GM18858 (cell line): ENCODE measurements around the gene USP32.
"Not testable (repeated sequence)": the region's sequence is repeated elsewhere in the genome, so short reads cannot be mapped to it uniquely, and the experiment has no call there.

Experiments
- ATAC-seq: cut with Tn5 transposase; IDR thresholded peaks from one replicate; pipeline ENCODE4 v1.9.1; 2021; ENCODE audit not compliant: unreplicated experiment

The USP32 gene

GRCh38 chr17:60333628-60334031 lies 58.3 kb downstream of the USP32 start:
- no peak for ATAC-seq

GRCh38 chr17:60333072-60333471 lies 58.9 kb downstream of the USP32 start:
- not testable (repeated sequence) for ATAC-seq

- no peak for ATAC-seq
Measured at GRCh38 chr17:60332574-60332973, 59.4 kb downstream of the USP32 start.

- no peak for ATAC-seq
Measured at GRCh38 chr17:60330731-60331130, 61.2 kb downstream of the USP32 start.

DNA sequence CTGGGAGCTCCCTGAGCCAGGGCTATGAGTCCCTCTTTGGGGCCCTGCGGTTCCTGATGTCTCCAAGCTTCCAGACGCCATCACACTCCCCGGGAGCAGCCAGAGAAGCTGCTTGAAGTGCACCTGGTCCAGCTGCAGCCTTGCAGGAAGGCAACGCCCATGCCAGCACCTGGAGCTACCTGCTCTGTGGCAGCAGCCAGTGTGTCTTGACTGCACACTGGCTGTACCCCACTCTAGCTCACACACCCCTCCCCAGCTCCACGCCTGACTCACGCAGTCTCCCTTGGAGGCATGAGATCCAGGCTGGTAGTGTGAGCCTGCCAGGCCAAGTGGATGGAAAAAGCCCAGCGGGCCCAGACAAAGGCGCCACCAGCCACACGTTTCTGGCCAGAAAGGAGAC lies 63.3 kb downstream of the USP32 start:
- ATAC-seq: no peak

- ATAC-seq: no peak
Measured at GRCh38 chr17:60327901-60328273, 64.0 kb downstream of the USP32 start.

DNA sequence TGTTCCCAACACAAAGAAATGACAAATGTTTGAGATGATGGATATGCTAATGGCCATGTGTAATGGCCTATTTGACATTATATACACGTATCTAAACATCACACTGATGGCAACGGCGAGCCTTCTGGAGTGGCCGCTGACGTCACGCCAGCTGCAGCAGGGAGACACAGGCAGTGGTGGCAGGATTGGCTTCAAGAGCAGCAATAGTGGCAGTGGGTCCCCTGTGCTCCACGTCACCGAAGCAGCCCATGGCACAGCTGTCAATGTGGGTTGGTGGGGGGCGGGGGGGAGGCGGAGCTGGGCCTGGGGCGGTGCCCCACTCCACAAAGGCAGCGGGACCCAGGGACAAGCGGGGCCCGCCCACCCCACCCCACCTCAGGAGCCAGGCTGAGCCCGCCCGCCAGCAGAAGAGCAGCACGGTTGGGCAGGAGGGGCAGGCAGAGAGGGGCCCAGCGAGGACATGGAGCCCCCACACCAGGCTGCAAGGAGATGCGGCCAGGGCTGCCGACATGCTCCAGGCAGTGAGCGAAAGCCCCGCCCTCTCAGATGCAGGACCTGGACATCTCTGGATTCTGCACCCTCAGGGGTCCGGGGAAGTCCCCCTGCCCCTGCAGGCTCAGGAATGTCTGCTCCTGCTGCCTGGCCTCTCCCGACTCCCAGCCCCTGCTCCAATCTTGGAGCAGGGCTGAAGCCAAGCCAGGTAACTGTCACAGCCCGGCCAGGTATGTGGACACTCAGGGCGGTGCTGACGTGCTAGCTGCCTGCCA lies 64.6 kb downstream of the USP32 start:
- no peak for ATAC-seq

DNA sequence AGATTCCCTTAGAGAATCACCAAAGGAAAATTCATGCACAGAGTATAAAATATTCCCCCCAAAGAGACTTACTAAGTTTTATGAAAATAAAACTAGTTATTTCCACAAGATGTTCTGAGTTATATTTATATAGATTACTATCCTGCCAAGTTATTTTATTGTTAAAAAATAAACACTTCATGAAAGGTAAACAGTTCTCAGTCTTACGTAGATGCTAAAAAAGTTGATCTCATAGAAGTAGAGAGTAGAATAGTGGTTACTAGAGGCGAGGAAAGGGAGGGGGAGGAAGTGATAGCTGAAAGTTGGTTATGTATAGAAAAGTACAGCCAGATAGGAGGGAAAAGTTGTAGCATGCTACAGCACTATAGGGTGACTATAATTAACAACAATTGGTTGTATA lies 65.2 kb downstream of the USP32 start:
- no peak for ATAC-seq

DNA sequence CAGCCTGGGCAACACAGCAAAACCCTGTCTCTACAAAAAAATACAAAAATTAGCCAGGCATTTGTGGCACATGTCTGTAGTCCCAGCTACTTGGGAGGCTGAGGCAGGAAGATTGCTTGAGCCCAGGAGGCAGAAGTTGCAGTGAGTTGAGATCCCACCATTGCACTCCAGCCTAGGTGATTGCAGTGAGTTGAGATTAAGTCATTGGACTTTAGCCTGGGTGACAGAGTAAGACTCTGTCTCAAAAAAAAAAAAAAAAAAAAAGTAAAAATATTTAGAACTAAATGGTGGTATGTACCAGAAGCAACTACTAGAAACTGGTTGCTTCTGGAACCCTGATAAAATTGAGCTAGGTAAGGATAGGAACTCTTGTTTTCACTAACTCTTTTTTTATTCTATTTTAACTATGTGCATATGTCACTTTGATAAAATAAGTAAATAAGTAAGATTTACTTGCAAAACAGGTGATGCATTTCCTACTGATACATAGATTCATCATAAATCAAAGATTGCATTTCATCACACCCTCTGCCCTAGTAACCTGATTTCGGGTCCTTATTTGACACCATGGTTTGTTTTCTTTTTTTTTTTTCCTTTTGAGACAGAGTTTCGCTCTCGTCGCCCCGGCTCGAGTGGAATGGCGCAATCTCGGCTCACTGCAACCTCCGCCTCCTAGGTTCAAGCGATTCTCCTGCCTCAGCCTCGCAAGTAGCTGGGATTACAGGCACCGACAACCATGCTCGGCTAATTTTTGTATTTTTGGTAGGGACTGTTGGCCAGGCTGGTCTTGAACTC lies 66.0 kb downstream of the USP32 start:
- no peak for ATAC-seq

- no peak for ATAC-seq
Measured at GRCh38 chr17:60323754-60324153, 68.2 kb downstream of the USP32 start.

- ATAC-seq: no peak
Measured at GRCh38 chr17:60322056-60322387, 69.9 kb downstream of the USP32 start.

DNA sequence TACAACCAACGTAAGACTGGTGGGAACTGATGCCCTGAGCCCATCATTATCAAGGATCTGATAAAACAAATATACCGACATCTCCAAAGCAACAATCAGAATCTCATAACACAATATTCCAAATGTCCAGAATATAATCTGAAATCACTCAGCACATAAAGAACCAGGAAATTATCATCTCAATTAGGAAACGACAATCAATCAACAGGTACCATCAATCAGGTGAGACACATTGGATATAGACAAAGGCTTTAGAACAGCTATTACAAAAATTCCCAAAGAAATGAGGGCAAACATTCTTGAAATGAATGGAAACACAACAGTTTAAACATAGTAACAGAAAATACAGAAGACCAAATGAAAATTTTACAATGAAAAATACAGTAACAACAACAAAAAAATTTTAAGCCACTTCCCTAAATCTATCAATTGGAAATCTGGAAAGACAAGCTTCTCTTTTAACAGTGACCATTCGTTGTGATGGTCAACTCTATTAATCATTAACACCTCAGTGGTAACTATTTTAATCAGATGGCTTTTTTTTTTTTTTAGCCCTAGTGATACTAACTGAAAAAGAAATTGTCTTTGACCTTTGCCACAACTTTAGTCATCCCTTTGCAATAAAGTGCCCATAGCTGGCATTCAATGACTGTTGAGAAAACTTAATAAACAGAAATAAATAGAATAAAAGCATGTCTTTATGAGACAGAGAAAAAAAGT lies 70.4 kb downstream of the USP32 start:
- ATAC-seq: no peak

GRCh38 chr17:60318830-60319229 lies 73.1 kb downstream of the USP32 start:
- no peak for ATAC-seq

DNA sequence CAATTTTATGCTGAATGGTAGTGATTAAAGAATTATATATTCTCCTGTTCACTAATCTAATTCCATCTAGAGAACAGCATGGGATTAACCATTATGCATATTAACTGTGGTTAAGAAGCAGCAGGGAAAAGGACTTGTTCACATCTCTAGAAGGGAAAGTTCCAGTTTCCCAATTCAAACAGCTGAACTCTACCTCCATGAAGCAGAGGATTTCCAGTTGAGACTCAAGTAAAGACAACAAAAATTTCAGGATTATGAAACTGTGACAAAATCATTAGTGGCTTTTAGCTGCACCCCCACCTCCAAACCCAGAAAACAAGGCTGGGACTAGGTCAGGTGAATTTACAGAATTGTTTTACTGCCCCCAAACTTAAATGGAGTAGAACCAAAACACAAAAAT lies 73.6 kb downstream of the USP32 start:
- no peak for ATAC-seq

DNA sequence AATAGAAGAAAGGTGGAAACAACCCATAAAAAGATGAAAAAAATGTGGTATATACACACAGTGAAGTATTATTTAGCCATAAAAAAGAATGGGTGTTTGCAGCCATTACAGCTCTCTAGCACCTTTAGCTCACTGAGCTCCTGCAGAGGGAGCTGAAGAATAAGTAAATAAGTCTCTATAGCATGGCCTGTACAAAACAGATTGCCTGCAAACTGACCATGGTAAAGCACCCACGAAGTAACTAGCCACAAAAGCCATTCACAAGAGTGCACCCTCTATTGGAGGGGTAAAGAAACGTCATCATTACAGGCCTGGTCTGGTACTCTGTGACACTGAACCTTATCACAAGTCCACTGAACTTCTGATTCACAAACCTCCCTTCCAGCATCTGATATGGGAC lies 76.3 kb downstream of the USP32 start:
- no peak for ATAC-seq

DNA sequence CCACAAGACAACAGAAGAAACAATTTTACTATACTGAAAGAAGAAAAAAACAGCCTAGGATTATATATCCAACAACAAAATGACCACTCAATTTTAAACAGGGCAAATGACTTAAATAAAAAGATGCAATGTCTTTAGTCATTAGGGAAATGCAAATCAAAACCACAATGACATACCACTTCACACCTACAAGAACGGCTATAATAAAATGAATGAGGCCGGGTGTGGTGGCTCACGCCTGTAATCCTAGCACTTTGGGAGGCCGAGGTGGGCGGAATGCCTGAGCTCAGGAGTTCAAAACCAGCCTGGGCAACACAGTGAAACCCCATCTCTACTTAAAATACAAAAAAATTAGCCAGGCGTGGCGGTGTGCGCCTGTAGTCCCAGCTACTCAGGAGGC lies 77.0 kb downstream of the USP32 start:
- peak; percentile 38 for ATAC-seq

DNA sequence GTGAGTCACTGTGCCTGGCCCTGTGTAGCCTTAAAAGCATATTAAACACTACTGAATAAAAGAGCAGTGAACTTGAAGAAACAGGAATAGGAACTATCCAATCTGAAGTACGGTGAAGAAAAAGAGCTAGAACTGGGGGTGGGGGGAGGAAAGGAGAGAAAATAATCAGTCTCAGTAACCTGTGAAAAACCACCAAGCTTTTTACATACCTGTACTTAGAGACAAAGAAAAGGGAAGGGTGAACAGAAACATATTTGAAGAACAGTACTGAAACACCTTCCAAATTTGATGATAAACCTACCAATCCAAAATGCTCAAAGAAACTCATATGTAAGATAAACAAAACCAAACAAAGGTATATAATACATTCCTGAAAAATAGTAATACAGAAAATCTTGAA lies 77.5 kb downstream of the USP32 start:
- ATAC-seq: peak; percentile 56

DNA sequence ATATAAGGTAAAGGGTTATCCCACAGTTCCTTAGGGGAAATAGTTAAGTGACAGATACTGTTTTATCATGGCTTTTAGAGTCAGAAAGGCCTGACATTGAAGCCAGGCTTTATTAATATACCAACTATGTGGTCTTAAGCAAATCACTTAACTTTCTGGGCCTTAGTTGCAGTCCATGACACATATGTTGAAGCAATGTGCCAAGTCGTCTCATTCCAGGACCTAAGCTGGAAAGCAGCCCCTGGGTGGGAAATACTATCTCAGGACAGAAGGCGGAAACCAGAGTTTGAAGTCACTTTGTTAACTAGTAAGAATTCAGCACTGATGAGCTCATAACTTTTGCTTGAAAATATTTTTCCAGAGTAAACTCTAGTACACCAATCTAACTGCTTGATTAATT lies 80.0 kb downstream of the USP32 start:
- no peak for ATAC-seq

GRCh38 chr17:60311186-60311585 lies 80.7 kb downstream of the USP32 start:
- no peak for ATAC-seq

DNA sequence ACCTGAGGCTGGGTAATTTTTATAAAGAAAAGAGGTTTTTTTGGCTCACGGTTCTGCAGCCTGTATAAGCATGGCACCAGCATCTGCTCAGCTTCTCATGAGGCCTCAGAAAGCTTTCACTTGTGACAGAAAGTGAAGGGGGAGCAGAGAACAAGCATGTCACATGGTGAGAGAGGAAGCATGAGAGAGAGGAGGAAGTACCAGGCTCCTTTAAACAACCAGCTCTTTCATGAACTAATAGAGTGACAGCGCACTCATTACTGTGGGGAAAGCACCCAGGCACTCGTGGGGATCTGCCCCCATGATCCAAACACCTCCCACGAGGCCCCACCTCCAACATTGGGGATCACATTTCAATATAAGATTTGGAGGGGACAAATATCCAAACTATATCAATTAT lies 86.8 kb downstream of the USP32 start:
- peak; percentile 65 for ATAC-seq

DNA sequence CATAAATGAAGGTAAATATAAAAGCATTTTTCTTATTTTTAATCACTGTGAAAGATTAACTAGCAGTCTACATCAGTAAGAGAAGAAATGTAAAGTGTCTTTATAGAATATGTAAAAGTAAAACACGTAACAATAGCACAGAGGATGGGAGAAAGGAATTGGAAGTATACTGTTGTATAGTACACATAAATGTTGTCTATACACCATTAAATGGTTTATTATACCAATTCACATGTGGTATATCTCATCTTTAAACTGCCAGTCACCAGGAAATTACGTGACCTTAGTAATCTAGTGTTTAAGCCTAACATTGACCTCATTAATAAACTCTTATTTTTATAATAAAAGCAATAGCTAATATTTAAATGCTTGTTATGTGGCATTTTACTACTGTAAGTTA lies 87.4 kb downstream of the USP32 start:
- no peak for ATAC-seq
